Right kidney (tissue), 1 donor: Measurements from ENCODE around the gene ISOC2.

Source experiments
- DNase-seq: peaks from one replicate; pipeline ENCODE4 v3.0.0-alpha.2; 2016

Gene ISOC2

GRCh38 chr19:55490478-55491432 lies 29.3 kb upstream of the ISOC2 start:
- DNase-seq, result peak; percentile 27

GRCh38 chr19:55489711-55490477 lies 28.5 kb upstream of the ISOC2 start:
- no peak for DNase-seq

GRCh38 chr19:55488986-55489710 lies 27.7 kb upstream of the ISOC2 start:
- peak; percentile 33 for DNase-seq

GRCh38 chr19:55487924-55488687 lies 26.7 kb upstream of the ISOC2 start, which contains the start of gene SSC5D:
TSS of gene SSC5D (plus strand) at chr19:55488436. CDS start at chr19:55488590, 154 bp downstream.
- DNase-seq, result peak; percentile 30

- peak; percentile 61 for DNase-seq
Observed at GRCh38 chr19:55486971-55487923, 25.8 kb upstream of the ISOC2 start.

GRCh38 chr19:55486043-55486970 lies 24.9 kb upstream of the ISOC2 start:
- DNase-seq, result peak; percentile 57

GRCh38 chr19:55485439-55486011 lies 24.1 kb upstream of the ISOC2 start:
- DNase-seq, result peak; percentile 64

- DNase-seq, result peak; percentile 89
Observed at GRCh38 chr19:55484593-55485438, 23.4 kb upstream of the ISOC2 start, which contains the start of gene NAT14. TSS of gene NAT14 (plus strand) at chr19:55485188. CDS start at chr19:55485709, 521 bp downstream.

- no peak for DNase-seq
Observed at GRCh38 chr19:55483706-55484592, 22.5 kb upstream of the ISOC2 start.

- DNase-seq, result no peak
Observed at GRCh38 chr19:55482967-55483705, 21.7 kb upstream of the ISOC2 start.

- no peak for DNase-seq
Observed at GRCh38 chr19:55482156-55482961, 20.9 kb upstream of the ISOC2 start.

- DNase-seq, result no peak
Observed at GRCh38 chr19:55481794-55482155, 20.3 kb upstream of the ISOC2 start.

- DNase-seq, result peak; percentile 44
Observed at GRCh38 chr19:55481148-55481793, 19.8 kb upstream of the ISOC2 start.

- no peak for DNase-seq
Observed at GRCh38 chr19:55479451-55480230, 18.2 kb upstream of the ISOC2 start.
